HepG2 (cell line): ENCODE data around the gene ATRX. TPM values are rescaled to one million over a fixed set of nuclear protein-coding genes. Genes with fewer than 3 reads are reported as not detected.

Experiments
- AHDC1 ChIP-seq: sonication (generic); formaldehyde crosslinking; IDR thresholded peaks from 2 replicates; pipeline ENCODE4 v1.5.1; 2020; ENCODE audit warnings: mild to moderate bottlenecking, missing genetic modification reagents, borderline replicate concordance
- GTF3A ChIP-seq: sonication (generic); formaldehyde crosslinking; conservative IDR thresholded peaks from 2 replicates; pipeline ENCODE4 v1.4.0; 2020; ENCODE audit warnings: mild to moderate bottlenecking, missing genetic modification reagents
- PPARG ChIP-seq: conservative IDR thresholded peaks from 2 replicates; pipeline ENCODE4 v1.6.1; 2016; ENCODE audit warnings: missing biosample characterization, missing genetic modification reagents
- SIN3A ChIP-seq: IDR thresholded peaks from 2 replicates; pipeline ENCODE4 v1.6.1; 2011; ENCODE audit warnings: low read depth, mild to moderate bottlenecking, control low read depth, low read length, borderline replicate concordance
- TFDP1 ChIP-seq: IDR thresholded peaks from 2 replicates; pipeline ENCODE4 v1.6.1; 2016; ENCODE audit warnings: missing compliant biosample characterization, missing genetic modification reagents, borderline replicate concordance
- TRIM22 ChIP-seq: fragments of 450-650 bp; IDR thresholded peaks from 2 replicates; pipeline ENCODE4 v1.6.1; 2017
- ZEB1 ChIP-seq: IDR thresholded peaks from 2 replicates; pipeline ENCODE4 v1.6.1; 2012; ENCODE audit warnings: mild to moderate bottlenecking, low read depth, inconsistent platforms; ENCODE audit not compliant: insufficient replicate concordance
- ZNF142 ChIP-seq: sonication (generic); formaldehyde crosslinking; IDR thresholded peaks from 2 replicates; pipeline ENCODE4 v1.4.0; 2020; ENCODE audit warnings: missing genetic modification reagents
- ZNF20 ChIP-seq: sonication (generic); formaldehyde crosslinking; IDR thresholded peaks from 2 replicates; pipeline ENCODE4 v1.4.0; 2020; ENCODE audit warnings: mild to moderate bottlenecking, moderate library complexity, missing genetic modification reagents
- ZNF207 ChIP-seq: fragments of 450-650 bp; IDR thresholded peaks from 2 replicates; pipeline ENCODE4 v1.6.1; 2016; ENCODE audit warnings: antibody characterized with exemption, borderline replicate concordance
- ZNF510 ChIP-seq: sonication (generic); formaldehyde crosslinking; IDR thresholded peaks from 2 replicates; pipeline ENCODE4 v1.4.0; 2020; ENCODE audit warnings: low read depth, mild to moderate bottlenecking, missing genetic modification reagents
- ZNF740 ChIP-seq: sonication (generic); formaldehyde crosslinking; IDR thresholded peaks from 2 replicates; pipeline ENCODE4 v1.4.0; 2020; ENCODE audit warnings: missing genetic modification reagents
- polyA plus RNA-seq, 8 experiments: library from polyadenylated mRNA; depleted of rRNA in 3 of 8; stranded (reverse) in 7 of 8; unstranded in 1 of 8; fragments of >200 nt; fragmentation: Illumina TruSeq in 4 of 8; extraction: Trizol in 4 of 8; gene quantifications; 2 replicates each; pipeline versions ENCODE4 v1.2.1 to v1.2.3, GENCODE V29; 2011 to 2016; ENCODE audit warnings: low read depth in 4 of 8, missing spikeins in 1 of 8, mixed read lengths in 1 of 8; ENCODE audit not compliant: insufficient read depth in 1 of 8
- total RNA-seq, 5 experiments: library from RNA; depleted of rRNA; stranded (reverse); fragments of >200 nt; fragmentation: Illumina TruSeq; extraction: Trizol; gene quantifications; 2 replicates each; pipeline ENCODE4 v1.2.3, GENCODE V29; 2016; ENCODE audit warnings: low read depth in 1 of 5

ATRX gene
- total and polyA plus RNA-seq, 2 of the 13 experiments (the other 11 are each of a cell fraction or from before 2014, with no cell fraction given) = 26.1 to 44.5 TPM

GRCh38 chrX:77776659-77777058 is 9.4 kb downstream of the ATRX start (continued):
- TF ChIP-seq ZNF142 (CRISPR knock-in tag) (no peak), ZNF20 (CRISPR knock-in tag) (no peak), GTF3A (CRISPR knock-in tag) (no peak), TFDP1 (CRISPR knock-in tag) (no peak), SIN3A (no peak), ZNF207 (no peak), AHDC1 (CRISPR knock-in tag) (no peak), ZNF740 (CRISPR knock-in tag) (no peak), ZNF510 (CRISPR knock-in tag) (no peak), ZEB1 (no peak), TRIM22 (no peak), PPARG (CRISPR knock-in tag) (no peak)
